NT2/D1 (cell line): Measurements from ENCODE around the gene GJA8.
"Not testable (repeated sequence)": the region's sequence is repeated elsewhere in the genome, so short reads cannot be mapped to it uniquely, and the experiment has no call there.

Experiments used
- YY1 ChIP-seq: IDR thresholded peaks from 2 replicates; pipeline ENCODE4 v1.6.1; 2011; ENCODE audit not compliant: insufficient read length, insufficient read depth
- ZNF274 ChIP-seq: IDR thresholded peaks from 2 replicates; pipeline ENCODE4 v1.6.1; 2011; ENCODE audit warnings: mild to moderate bottlenecking, low read depth, low read length

- not testable (repeated sequence) for TF ChIP-seq ZNF274, YY1
Observed at GRCh38 chr1:147867204-147867603, 35.4 kb upstream of the GJA8 start.
